ENCODE results near the gene COL20A1. TPM values are rescaled to one million over a fixed set of nuclear protein-coding genes. Genes with fewer than 3 reads are reported as not detected.

COL20A1 gene
- total RNA-seq, 3 donors from 2014 or later, result not detected

DNA sequence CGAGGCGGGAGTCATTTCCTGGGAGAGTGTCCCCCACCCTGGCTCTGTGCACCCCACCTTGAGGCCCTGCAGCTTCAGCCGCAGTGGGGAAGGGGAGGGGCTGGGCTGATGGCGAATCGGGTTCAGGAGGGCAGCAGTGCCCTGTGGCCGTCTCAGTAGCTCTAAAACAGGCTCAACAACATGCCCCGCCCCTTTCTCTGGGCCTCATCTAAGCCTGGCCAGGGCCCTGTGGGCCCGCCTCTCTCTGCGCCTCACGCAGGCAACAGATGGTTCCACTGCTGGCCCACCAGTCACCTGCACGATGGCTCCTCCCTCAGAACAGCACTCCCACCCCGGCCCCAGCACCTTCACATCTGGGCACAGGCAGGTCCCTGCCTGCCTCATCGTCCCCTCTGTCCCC lies 38.0 kb downstream of the COL20A1 start:
- intact Hi-C loops (cut with DNase I; ENCODE audit: low total_unique reads), result no loop called here
- H3K27ac ChIP-seq, result no peak overlapping the region
- no peaks in the 10 kb centered on the region for H3K36me3 ChIP-seq
- H3K9me3 ChIP-seq, result peaks cover 0 to 4% of the 10 kb centered on the region in 2 donors
- TF ChIP-seq, protein P1, sequence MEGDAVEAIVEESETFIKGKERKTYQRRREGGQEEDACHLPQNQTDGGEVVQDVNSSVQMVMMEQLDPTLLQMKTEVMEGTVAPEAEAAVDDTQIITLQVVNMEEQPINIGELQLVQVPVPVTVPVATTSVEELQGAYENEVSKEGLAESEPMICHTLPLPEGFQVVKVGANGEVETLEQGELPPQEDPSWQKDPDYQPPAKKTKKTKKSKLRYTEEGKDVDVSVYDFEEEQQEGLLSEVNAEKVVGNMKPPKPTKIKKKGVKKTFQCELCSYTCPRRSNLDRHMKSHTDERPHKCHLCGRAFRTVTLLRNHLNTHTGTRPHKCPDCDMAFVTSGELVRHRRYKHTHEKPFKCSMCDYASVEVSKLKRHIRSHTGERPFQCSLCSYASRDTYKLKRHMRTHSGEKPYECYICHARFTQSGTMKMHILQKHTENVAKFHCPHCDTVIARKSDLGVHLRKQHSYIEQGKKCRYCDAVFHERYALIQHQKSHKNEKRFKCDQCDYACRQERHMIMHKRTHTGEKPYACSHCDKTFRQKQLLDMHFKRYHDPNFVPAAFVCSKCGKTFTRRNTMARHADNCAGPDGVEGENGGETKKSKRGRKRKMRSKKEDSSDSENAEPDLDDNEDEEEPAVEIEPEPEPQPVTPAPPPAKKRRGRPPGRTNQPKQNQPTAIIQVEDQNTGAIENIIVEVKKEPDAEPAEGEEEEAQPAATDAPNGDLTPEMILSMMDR (IDR thresholded peaks at IDR 0.05), result no peak
- TF ChIP-seq POLR2A (IDR thresholded peaks at IDR 0.05) (no peak), POLR2AphosphoS5 (IDR thresholded peaks at IDR 0.05) (no peak)
- H3K4me1 ChIP-seq, result no peaks in the 10 kb centered on the region
- H3K4me3 ChIP-seq, result no peak overlapping the region
- H3K27me3 ChIP-seq, result peaks cover 2 to 65% of the 10 kb centered on the region in 2 donors
- DNase-seq (ENCODE audit: low spot score in 2 of 2), result no peak

DNA sequence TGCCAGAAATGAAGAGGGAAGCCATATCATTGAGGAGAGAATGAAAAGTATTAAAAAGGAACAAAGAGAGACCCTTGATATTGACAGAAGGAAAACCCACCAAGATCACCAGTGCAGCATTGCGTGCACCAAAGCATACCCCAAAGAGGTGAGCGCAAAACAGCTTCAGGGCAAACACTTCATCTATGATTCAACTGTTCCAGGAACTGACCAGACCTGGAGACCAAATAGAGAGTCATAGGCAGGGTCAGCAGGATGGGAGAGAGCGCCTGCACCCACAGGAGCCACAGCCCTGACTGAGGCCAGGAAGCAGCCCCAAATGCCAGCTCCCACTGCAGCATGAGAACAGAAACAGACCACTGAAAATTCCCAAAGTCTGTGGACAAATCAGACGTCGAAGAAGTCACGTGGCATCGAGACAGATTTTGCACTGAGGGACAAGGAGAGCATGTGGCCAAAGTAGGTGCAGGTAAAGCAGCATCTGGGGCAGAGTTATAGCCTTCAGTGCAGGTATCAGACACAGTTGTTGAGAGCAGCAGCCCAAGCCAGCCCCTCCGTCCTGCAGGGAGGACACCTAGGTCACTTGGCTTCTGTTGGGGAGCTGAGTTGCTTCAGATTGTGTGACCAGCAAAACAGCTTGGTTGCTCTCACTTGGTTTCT lies 38.9 kb downstream of the COL20A1 start:
- intact Hi-C loops (cut with DNase I; ENCODE audit: low total_unique reads), result no loop called here
- Histone ChIP-seq H3K27me3 (peaks cover 2 to 65% of the 10 kb centered on the region in 2 donors), H3K4me1 (no peaks in the 10 kb centered on the region), H3K4me3 (no peak overlapping the region), H3K27ac (no peak overlapping the region), H3K36me3 (no peaks in the 10 kb centered on the region), H3K9me3 (peaks cover 0 to 4% of the 10 kb centered on the region in 2 donors)
- no peak for DNase-seq (ENCODE audit: low spot score in 2 of 2)
- TF ChIP-seq POLR2AphosphoS5 (IDR thresholded peaks at IDR 0.05) (no peak), POLR2A (IDR thresholded peaks at IDR 0.05) (no peak)
- TF ChIP-seq, protein P1 (IDR thresholded peaks at IDR 0.05), result no peak

DNA sequence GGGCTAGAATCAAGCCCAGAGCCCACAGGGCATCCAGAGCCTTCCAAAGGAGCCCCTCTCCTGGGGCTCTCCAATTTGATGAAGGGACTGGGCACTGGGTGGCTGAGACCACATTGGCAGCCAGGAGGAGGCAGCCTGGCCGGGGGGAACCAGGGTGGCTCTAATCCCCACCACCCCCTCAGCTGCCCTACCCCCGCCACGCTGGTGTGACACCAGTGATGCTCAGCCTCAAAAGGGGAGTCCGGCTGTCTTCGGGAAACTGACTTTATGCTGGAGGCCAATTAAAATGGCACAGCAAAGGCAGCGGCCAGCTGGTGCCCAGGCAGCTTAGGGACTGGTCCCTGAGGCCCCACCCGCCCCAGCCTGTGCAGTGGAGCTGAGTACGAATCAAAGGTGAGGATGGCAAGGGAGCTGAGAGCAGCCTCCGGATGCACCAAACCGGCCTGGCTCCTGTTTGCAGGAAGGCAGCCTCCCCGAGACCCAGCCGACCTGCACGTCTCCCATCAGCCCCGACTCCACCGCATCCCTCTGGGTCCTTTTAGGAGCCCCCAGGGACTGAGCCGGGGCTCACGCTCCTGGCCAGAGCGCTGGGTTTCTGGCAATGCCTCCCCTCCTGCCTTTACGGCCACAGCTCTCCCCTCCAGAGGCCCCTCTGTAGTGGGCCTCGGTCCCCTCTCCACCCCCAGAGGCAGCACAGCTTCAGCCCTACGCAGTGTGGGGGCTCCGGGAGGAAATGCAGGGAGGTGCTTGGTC lies 39.7 kb downstream of the COL20A1 start:
- no peak for DNase-seq (ENCODE audit: low spot score in 2 of 2)
- TF ChIP-seq, protein P1 (IDR thresholded peaks at IDR 0.05), result no peak
- TF ChIP-seq POLR2AphosphoS5 (IDR thresholded peaks at IDR 0.05) (no peak), POLR2A (IDR thresholded peaks at IDR 0.05) (no peak)
- H3K36me3 ChIP-seq, result no peaks in the 10 kb centered on the region
- peaks cover 0 to 4% of the 10 kb centered on the region in 2 donors for H3K9me3 ChIP-seq
- no peak overlapping the region for H3K27ac ChIP-seq
- H3K4me3 ChIP-seq, result no peak overlapping the region
- H3K4me1 ChIP-seq, result no peaks in the 10 kb centered on the region
- intact Hi-C loops (cut with DNase I; ENCODE audit: low total_unique reads), result no loop called here
- peaks cover 2 to 64% of the 10 kb centered on the region in 2 donors for H3K27me3 ChIP-seq

DNA sequence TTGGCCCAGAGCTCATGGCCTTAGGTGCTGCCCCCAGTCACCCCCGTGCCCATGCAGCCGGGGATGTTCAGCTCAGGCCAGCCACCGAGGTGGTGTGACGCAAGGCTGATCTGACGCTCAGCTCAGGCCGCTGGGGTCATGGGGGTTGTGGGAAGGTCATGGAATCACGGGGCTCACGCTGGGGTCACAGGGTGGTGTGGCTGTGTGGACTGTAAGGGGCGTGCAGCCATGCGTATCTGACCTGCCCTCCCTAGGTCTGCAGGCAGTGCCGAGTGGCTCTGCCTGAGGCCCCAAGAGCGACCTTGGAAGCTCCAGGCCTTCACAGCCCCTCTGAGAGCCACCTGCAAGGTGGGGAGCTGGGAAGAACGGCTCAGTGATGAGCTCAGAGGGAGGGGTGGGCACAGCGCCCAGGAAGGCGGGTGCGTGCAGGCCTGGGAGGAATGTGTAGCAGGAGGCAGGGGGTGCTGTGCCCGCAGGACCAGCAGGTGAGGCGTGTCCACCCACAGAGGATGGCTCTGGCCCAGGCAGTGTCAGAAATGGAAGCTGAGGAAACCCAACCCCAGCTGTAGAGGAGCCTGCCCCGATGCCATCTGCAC lies 40.4 kb downstream of the COL20A1 start:
- intact Hi-C loops (cut with DNase I; ENCODE audit: low total_unique reads), result no loop called here
- H3K27me3 ChIP-seq, result peaks cover 2 to 61% of the 10 kb centered on the region in 2 donors
- H3K27ac ChIP-seq, result no peak overlapping the region

More for the DNA sequence above, 40.4 kb downstream of the COL20A1 start:
- TF ChIP-seq, protein P1 (IDR thresholded peaks at IDR 0.05), result no peak
- TF ChIP-seq POLR2A (IDR thresholded peaks at IDR 0.05), result no peak
- DNase-seq (ENCODE audit: low spot score in 2 of 2), result no peak
- Histone ChIP-seq H3K4me1 (no peaks in the 10 kb centered on the region), H3K4me3 (no peak overlapping the region), H3K36me3 (no peaks in the 10 kb centered on the region), H3K9me3 (peaks cover 0 to 4% of the 10 kb centered on the region in 2 donors)
